NCI-H1417 (cell line): Measurements from ENCODE around the gene ATP1A3.
A peak's percentile ranks its signal among the peaks of the same experiment; 100 is the strongest.

Experiments used
- DNase-seq, 3 experiments: peaks; one replicate each; lab custom pipeline; 2025; lab: John Stamatoyannopoulos, UW

Gene ATP1A3

GRCh38 chr19:41984961-41985360 lies 9.1 kb downstream of the ATP1A3 start:
- no peak for DNase-seq

- no peak for DNase-seq
Measured at GRCh38 chr19:41981724-41982123, 12.3 kb downstream of the ATP1A3 start.

- no peak for DNase-seq
Measured at GRCh38 chr19:41978470-41978869, 15.6 kb downstream of the ATP1A3 start.

DNA sequence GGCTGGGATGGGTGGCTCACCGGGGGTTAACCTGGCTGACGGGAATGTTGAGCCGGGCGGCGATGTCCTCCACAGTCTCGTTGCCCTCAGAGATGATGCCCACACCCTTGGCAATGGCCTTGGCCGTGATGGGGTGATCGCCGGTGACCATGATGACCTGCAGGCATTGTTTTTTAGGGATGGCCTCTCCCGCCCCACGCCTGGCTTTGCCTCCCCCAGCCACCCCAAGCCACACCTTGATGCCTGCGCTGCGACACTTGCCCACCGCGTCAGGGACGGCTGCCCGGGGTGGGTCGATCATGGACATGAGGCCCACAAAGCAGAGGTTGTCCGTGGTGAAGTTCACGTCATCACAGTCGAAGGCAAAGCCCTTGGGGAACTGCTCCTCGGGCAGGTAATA lies 16.1 kb downstream of the ATP1A3 start:
- no peak for DNase-seq

DNA sequence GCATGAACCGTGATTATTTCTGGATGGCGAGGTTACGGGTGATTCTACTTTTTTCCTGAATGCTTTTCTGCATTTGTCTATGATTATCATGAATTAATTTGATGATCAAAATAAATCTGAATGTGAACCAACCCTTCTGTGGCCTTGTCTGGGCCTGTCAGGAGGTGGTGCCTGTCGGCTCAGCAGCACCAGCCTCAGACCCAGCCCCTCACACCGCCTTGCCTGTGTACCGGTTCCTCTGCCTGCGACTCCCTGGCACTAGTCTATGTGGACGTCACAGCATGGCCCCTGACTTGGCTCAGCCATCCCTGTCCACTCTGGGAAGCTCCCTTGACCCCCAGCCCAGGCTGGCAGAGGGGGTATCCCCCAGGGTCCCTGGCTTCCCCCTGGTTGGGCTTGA lies 19.4 kb downstream of the ATP1A3 start:
- DNase-seq = no peak

- no peak for DNase-seq
Measured at GRCh38 chr19:41971363-41971762, 22.7 kb downstream of the ATP1A3 start.

DNA sequence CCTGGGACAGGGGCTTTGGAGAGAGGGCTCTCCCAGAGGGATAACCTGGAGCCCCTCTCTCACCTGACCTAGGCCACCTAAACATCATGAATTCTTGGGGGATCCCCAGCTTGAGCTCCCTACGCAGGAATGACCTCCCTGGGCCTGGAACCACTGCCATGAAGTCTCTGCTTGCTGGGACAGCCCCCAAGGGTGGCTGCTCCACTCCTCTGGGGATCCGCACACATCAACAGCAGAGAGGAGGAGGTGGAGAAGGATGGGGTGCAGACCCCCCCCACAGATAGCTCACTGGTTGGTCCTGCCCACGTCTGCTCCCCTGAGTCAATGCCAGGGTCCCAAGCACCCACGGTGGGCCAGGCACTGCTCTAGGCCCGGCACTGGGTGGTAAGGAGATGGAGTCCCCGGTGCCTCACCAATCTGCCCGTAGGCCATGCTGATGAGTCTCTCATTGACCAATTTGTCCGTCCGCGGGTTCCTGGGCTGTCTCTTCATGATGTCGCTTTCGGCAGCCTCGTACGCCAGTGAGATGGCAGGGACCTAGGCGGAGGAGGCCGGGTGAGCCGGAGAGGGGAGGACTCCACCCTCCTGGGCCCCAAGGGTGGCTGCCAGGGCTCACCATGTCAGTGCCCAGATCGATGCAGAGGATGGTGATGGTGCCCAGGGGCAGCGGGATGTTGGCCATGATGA lies 24.1 kb downstream of the ATP1A3 start:
- DNase-seq = no peak

DNA sequence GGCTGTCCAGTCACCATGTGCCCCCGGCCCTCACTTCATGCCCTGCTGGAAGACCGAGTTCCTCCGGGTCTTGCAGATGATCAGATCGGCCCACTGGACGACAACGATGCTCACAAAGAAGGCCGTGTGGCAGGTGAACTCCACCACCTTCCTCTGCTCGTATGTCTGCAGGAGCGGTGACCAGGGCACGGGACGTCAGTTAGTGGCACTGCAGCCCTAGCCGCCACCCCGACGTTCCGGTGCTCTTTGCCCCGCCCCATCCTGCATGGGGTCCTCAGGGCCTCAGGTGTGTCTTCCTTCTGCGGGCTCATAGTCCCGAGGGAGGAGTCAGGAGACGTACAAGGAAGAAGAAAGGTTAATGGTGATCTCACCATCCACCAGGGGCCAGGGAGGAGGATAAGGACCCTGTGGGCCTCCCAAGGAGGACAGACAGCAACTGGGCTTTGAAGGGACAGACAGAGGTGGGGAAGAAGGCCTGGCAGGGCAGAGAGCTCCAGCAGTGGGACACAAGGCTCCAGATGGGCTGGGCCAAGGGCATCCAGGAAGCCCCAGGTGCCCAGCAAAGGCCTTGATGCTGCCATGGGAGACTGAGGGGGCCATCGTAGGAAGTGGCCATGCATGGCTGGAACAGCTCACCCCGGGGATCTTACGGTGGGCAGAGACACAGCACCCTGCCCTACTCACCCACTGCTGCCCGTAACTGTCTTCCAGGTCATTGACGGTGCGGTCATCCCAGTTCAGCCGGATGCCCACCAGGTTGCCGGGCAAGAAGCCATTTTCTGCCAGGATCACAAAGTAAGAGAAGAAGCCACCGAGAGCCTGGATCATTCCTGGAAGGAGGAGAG lies 25.1 kb downstream of the ATP1A3 start:
- DNase-seq = no peak

DNA sequence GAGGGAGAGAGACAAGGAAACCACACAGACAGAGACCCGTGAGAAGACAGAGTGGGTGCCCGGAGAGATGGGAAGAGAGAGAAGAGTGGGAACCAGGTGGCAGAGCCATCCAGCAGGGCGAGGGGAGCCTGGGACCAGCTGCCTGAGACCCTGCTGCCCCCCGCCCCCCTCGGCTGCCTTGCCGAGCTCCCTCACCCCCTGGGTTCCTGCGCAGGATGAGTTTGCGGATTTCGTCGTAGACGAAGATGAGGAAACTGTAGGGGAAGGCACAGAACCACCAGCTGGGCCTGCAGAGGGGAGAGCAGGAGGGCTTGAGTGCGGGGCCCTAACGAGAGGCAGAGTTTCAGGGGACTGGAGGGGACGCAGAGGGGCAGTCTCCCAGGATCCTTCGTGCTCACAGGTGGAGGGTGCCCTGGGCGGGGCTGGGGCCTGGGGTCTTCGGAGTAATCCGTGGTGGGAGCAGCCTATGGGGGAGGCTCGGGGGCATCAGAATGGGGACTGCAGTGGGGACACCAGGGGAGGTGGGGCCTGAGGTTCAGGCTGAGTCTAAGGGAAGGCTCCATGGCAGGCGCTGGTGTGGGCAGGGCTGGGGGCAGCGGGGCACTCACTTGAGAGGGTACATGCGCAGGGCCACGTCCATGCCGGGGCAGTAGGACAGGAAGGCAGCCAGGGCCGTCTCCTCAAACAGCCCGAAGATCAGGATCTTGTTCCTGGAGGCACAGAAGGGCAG lies 26.8 kb downstream of the ATP1A3 start:
- DNase-seq = no peak

DNA sequence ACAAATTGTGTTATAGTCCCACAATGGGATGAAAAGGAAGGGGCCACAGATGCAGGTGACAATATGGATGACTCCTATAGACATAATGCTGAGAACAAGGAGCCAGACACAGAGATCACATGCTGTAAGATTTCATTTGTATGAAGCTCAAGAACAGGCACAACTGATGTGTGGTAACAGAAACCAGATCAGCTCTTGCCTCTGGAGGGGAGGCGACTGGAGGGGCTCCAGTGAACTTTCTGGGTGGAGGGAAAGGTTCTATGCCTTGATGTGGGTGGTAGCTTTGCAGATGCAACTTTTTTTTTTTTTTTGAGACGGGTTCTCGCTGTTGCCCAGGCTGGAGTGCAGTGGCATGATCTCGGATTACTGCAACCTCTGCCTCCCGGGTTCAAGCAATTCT lies 28.9 kb downstream of the ATP1A3 start:
- DNase-seq = no peak

- no peak for DNase-seq
Measured at GRCh38 chr19:41960973-41961372, 33.1 kb downstream of the ATP1A3 start.

DNA sequence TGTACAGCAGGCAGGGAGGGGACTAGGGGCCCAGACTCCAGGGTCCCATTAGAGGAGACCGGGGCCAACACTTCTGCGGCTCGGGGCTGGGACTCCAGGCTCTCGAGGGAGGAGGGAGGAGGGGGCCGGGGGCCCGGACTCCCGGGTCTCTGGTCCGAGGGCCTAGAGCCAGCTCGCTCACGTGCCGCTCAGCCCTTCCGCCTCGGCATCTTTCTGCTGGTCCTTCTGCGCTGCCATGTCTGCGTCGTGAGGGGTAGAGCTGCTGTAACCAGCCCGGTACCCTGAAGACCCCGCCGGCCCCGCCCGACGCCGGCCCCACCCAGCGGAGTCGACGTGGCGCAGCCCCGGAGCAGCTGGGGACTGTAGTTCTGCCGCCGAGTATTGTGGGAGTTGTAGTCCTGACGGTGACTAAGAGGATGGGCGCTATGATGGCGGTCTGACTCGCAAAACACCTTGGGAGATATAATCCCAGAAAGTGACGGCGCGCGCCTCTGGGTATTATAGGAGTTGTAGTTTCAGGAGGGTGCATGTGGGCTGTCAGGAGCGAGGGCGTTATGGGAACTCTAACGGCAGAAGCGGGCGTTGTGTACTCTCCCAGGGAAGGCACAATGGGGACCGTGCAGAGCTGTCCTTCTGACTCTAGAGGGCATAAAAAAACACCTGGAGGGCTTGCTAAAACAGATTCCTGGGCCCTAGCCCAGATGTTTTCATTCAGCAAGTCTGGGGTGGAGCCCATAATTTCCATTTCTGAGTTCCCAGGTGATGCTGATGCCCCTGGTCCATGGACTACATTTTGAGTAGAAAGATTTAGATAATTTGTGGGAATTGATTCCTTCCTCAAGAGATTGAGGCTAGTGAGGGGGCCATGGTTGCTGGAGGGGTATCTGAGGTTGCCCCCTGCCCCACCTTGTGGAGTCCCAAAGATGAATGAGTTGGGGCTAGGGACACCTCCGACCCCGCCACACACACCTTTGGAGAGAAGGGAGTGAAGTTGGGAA lies 34.7 kb downstream of the ATP1A3 start, which contains the start of gene RABAC1:
RABAC1 (minus strand) TSS at position 266 of the 998 bp plus-strand sequence; CDS start at position 237, 29 bp downstream.
- peak; percentile 85 to 95 (median 94) for DNase-seq

GRCh38 chr19:41958367-41959055 lies 35.5 kb downstream of the ATP1A3 start:
- DNase-seq = peak; percentile 68 to 84 (median 76)

GRCh38 chr19:41957838-41958366 lies 36.1 kb downstream of the ATP1A3 start:
- peak; percentile 62 to 87 (median 85) for DNase-seq

GRCh38 chr19:41957161-41957837 lies 36.7 kb downstream of the ATP1A3 start:
- DNase-seq = no peak

- no peak for DNase-seq
Measured at GRCh38 chr19:41956621-41957020, 37.4 kb downstream of the ATP1A3 start.

GRCh38 chr19:41955521-41955920 lies 38.5 kb downstream of the ATP1A3 start:
- no peak for DNase-seq

DNA sequence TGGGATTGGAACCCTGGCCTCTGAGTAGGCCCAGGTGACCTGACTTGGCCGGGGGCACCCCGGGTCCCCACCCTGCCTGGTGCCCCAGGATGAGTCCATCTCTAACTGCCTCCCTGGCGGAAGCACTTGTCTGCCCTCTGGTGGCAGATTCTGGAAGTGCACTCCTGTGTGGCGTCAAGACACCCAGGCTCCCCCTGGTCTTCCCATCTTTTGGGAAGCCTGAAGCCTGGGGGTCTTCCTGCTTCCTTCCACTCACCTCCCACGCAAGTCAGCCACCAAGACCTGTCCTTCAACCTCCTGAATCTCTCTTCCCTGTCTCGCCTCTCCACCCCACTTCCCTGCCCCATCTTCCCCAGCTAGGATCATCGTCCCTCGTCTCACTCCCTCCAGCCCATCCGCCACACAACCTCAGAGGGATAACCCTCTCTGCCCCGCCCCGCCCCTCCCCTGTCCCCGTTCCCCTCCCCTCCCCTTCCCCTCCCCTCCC lies 42.3 kb downstream of the ATP1A3 start:
- DNase-seq = peak; percentile 64 to 95 (median 82)

DNA sequence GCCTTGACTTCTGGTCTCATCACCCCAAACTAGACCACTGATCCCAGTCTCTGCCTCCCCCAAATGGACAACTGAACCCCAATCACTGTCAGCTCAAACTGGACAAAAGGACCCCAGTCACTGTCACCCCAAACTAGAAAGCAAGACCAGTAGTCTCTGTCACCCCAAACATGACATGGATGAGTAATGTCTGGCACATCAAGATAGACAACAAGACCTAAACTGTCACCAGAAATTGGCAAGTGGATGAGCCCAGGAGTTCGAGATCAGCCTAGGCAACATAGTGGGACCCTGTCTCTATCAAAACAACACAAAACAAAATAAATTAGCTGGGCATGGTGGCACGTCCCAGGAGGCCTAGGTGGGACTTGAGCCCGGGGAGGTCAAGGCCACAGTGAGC lies 46.9 kb downstream of the ATP1A3 start:
- DNase-seq = no peak
